DMS114 treated with DMSO at 0.1 percent for 48 hours (cell line): ENCODE data around the gene MTHFD2L.
"Not testable (repeated sequence)": the region's sequence is repeated elsewhere in the genome, so short reads cannot be mapped to it uniquely, and the experiment has no call there.

Experiments
- DNase-seq: peaks from one replicate; lab custom pipeline; 2025; ENCODE audit not compliant: unreplicated experiment; lab: John Stamatoyannopoulos, UW

MTHFD2L gene

GRCh38 chr4:74188912-74189311 is 31.0 kb downstream of the MTHFD2L start:
- no peak for DNase-seq

GRCh38 chr4:74189331-74190043 is 31.6 kb downstream of the MTHFD2L start:
- DNase-seq, result peak; percentile 24

GRCh38 chr4:74190332-74190731 is 32.4 kb downstream of the MTHFD2L start:
- no peak for DNase-seq

- no peak for DNase-seq
Observed at GRCh38 chr4:74190919-74191397, 33.0 kb downstream of the MTHFD2L start.

- no peak for DNase-seq
Observed at GRCh38 chr4:74197080-74197479, 39.2 kb downstream of the MTHFD2L start.

GRCh38 chr4:74202062-74202586 is 44.2 kb downstream of the MTHFD2L start:
- no peak for DNase-seq

GRCh38 chr4:74203467-74203866 is 45.5 kb downstream of the MTHFD2L start:
- DNase-seq, result no peak

- no peak for DNase-seq
Observed at GRCh38 chr4:74205046-74205445, 47.1 kb downstream of the MTHFD2L start.

- no peak for DNase-seq
Observed at GRCh38 chr4:74205559-74205958, 47.6 kb downstream of the MTHFD2L start.

GRCh38 chr4:74206088-74206825 is 48.3 kb downstream of the MTHFD2L start:
- no peak for DNase-seq

GRCh38 chr4:74214457-74215159 is 56.7 kb downstream of the MTHFD2L start:
- DNase-seq, result not testable (repeated sequence)

GRCh38 chr4:74215236-74215635 is 57.3 kb downstream of the MTHFD2L start:
- not testable (repeated sequence) for DNase-seq

GRCh38 chr4:74217365-74217764 is 59.4 kb downstream of the MTHFD2L start:
- DNase-seq, result no peak

- no peak for DNase-seq
Observed at GRCh38 chr4:74218201-74218600, 60.3 kb downstream of the MTHFD2L start.

GRCh38 chr4:74219240-74219639 is 61.3 kb downstream of the MTHFD2L start:
- DNase-seq, result no peak

GRCh38 chr4:74223098-74223497 is 65.2 kb downstream of the MTHFD2L start:
- DNase-seq, result no peak

GRCh38 chr4:74223801-74224200 is 65.9 kb downstream of the MTHFD2L start:
- DNase-seq, result no peak

- peak; percentile 1 for DNase-seq
Observed at GRCh38 chr4:74228691-74229640, 71.0 kb downstream of the MTHFD2L start.

GRCh38 chr4:74230902-74231499 is 73.1 kb downstream of the MTHFD2L start:
- no peak for DNase-seq

GRCh38 chr4:74235135-74235534 is 77.2 kb downstream of the MTHFD2L start:
- DNase-seq, result no peak
